SK-N-SH treated with all-trans-retinoic acid at 6 μM for 48 hours (cell line): ENCODE data around the gene SSX4B.
"Not testable (repeated sequence)": the region's sequence is repeated elsewhere in the genome, so short reads cannot be mapped to it uniquely, and the experiment has no call there.

Source experiments
- ARNTL ChIP-seq: fragments of 450-650 bp; formaldehyde crosslinking; IDR thresholded peaks from 2 replicates; pipeline ENCODE4 v1.5.0; 2020; ENCODE audit warnings: low read depth, mild to moderate bottlenecking, moderate library complexity, borderline replicate concordance
- BACH2 ChIP-seq: fragments of 250-450 bp; sonication (Bioruptor Pico); IDR thresholded peaks from 2 replicates; pipeline ENCODE4 v1.9.0; 2021; ENCODE audit warnings: mild to moderate bottlenecking, borderline replicate concordance
- CSDC2 ChIP-seq: fragments of 250-450 bp; sonication (Bioruptor Pico); IDR thresholded peaks from 2 replicates; pipeline ENCODE4 v1.5.0; 2020; ENCODE audit warnings: mild to moderate bottlenecking, moderate library complexity
- RARB ChIP-seq: fragments of 250-450 bp; sonication (Bioruptor Pico); IDR thresholded peaks from 2 replicates; pipeline ENCODE4 v1.8.0; 2021; ENCODE audit warnings: mild to moderate bottlenecking, moderate library complexity
- SNAI2 ChIP-seq: fragments of 250-450 bp; sonication (Bioruptor Pico); IDR thresholded peaks from 2 replicates; pipeline ENCODE4 v1.5.0; 2020; ENCODE audit warnings: mild to moderate bottlenecking, moderate library complexity
- TCF4 ChIP-seq: fragments of 250-450 bp; sonication (Bioruptor Pico); IDR thresholded peaks from 2 replicates; pipeline ENCODE4 v1.8.0; 2021; ENCODE audit warnings: mild to moderate bottlenecking, moderate library complexity, borderline replicate concordance
- ZC3H10 ChIP-seq: fragments of 250-450 bp; sonication (Bioruptor Pico); IDR thresholded peaks from 2 replicates; pipeline ENCODE4 v1.5.1; 2021; ENCODE audit warnings: mild to moderate bottlenecking, moderate library complexity
- ZFP30 ChIP-seq: fragments of 450-650 bp; formaldehyde crosslinking; IDR thresholded peaks from 2 replicates; pipeline ENCODE4 v1.5.0; 2022; ENCODE audit warnings: mild to moderate bottlenecking, moderate library complexity
- ZNF70 ChIP-seq: fragments of 450-650 bp; formaldehyde crosslinking; IDR thresholded peaks from 2 replicates; pipeline ENCODE4 v1.5.0; 2020; ENCODE audit warnings: mild to moderate bottlenecking, moderate library complexity
- ZNF8 ChIP-seq: fragments of 450-650 bp; formaldehyde crosslinking; IDR thresholded peaks from 2 replicates; pipeline ENCODE4 v1.5.0; 2020; ENCODE audit warnings: mild to moderate bottlenecking, moderate library complexity
- TF ChIP-seq, protein P1 (sequence below): fragments of 250-450 bp; sonication (Bioruptor Pico); IDR thresholded peaks from 2 replicates; pipeline ENCODE4 v1.8.0; 2020; ENCODE audit warnings: mild to moderate bottlenecking, moderate library complexity, borderline replicate concordance
- TF ChIP-seq, protein P2 (sequence below): fragments of 250-450 bp; sonication (Bioruptor Pico); IDR thresholded peaks from 2 replicates; pipeline ENCODE4 v1.8.0; 2021; ENCODE audit warnings: low read depth, mild to moderate bottlenecking, moderate library complexity, borderline replicate concordance
- TF ChIP-seq, protein P3 (sequence below): fragments of 250-450 bp; sonication (Bioruptor Pico); IDR thresholded peaks from 2 replicates; pipeline ENCODE4 v1.5.1; 2020; ENCODE audit warnings: low read depth, mild to moderate bottlenecking, moderate library complexity

DNA sequence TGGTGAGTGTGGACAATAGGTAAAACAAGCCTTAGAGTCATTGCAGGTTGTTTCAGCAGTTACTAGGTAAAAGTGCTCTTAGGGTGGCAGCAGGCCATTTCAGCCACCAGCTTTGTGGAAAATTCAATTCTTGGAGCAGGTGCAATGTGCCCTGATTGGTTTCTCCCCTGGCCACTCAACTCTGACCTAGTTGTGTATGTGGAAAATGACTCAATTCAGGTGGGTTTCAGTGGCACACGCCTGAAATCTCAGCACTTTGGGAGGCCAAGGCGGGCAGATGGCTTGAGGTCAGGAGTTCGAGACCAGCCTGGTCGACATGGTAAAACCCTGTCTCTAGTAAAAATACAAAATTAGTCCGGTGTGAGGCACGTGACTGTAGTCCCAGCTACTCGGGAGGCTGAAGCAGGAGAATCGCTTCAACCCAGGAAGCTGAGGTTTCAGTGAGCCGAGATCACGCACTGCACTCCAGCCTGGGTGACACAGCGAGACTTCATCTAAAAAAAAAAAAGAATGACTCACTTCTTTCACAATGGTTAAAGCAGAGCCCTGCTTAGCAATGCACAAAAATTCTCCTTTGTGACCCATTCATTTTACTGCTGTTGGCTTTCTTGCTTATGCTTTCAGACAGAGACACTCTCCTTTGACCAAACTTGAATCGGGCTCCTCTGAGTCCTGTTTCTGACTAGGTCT is 15.4 kb upstream of the SSX4B start:
- not testable (repeated sequence) for TF ChIP-seq TCF4 (CRISPR knock-in tag); RARB (CRISPR knock-in tag); ZC3H10 (CRISPR knock-in tag); ARNTL (CRISPR knock-in tag); ZFP30 (CRISPR knock-in tag); ZNF70 (CRISPR knock-in tag); SNAI2 (CRISPR knock-in tag); BACH2 (CRISPR knock-in tag); CSDC2; ZNF8 (CRISPR knock-in tag)
- TF ChIP-seq, protein P1, sequence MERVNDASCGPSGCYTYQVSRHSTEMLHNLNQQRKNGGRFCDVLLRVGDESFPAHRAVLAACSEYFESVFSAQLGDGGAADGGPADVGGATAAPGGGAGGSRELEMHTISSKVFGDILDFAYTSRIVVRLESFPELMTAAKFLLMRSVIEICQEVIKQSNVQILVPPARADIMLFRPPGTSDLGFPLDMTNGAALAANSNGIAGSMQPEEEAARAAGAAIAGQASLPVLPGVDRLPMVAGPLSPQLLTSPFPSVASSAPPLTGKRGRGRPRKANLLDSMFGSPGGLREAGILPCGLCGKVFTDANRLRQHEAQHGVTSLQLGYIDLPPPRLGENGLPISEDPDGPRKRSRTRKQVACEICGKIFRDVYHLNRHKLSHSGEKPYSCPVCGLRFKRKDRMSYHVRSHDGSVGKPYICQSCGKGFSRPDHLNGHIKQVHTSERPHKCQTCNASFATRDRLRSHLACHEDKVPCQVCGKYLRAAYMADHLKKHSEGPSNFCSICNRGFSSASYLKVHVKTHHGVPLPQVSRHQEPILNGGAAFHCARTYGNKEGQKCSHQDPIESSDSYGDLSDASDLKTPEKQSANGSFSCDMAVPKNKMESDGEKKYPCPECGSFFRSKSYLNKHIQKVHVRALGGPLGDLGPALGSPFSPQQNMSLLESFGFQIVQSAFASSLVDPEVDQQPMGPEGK = not testable (repeated sequence)
- TF ChIP-seq, protein P2, sequence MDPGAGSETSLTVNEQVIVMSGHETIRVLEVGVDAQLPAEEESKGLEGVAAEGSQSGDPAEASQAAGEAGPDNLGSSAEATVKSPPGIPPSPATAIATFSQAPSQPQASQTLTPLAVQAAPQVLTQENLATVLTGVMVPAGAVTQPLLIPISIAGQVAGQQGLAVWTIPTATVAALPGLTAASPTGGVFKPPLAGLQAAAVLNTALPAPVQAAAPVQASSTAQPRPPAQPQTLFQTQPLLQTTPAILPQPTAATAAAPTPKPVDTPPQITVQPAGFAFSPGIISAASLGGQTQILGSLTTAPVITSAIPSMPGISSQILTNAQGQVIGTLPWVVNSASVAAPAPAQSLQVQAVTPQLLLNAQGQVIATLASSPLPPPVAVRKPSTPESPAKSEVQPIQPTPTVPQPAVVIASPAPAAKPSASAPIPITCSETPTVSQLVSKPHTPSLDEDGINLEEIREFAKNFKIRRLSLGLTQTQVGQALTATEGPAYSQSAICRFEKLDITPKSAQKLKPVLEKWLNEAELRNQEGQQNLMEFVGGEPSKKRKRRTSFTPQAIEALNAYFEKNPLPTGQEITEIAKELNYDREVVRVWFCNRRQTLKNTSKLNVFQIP = not testable (repeated sequence)
- TF ChIP-seq, protein P3, sequence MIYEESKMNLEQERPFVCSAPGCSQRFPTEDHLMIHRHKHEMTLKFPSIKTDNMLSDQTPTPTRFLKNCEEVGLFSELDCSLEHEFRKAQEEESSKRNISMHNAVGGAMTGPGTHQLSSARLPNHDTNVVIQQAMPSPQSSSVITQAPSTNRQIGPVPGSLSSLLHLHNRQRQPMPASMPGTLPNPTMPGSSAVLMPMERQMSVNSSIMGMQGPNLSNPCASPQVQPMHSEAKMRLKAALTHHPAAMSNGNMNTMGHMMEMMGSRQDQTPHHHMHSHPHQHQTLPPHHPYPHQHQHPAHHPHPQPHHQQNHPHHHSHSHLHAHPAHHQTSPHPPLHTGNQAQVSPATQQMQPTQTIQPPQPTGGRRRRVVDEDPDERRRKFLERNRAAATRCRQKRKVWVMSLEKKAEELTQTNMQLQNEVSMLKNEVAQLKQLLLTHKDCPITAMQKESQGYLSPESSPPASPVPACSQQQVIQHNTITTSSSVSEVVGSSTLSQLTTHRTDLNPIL (CRISPR knock-in tag) = not testable (repeated sequence)
